ENCODE measurements around the gene ITGBL1.

The ITGBL1 gene

DNA sequence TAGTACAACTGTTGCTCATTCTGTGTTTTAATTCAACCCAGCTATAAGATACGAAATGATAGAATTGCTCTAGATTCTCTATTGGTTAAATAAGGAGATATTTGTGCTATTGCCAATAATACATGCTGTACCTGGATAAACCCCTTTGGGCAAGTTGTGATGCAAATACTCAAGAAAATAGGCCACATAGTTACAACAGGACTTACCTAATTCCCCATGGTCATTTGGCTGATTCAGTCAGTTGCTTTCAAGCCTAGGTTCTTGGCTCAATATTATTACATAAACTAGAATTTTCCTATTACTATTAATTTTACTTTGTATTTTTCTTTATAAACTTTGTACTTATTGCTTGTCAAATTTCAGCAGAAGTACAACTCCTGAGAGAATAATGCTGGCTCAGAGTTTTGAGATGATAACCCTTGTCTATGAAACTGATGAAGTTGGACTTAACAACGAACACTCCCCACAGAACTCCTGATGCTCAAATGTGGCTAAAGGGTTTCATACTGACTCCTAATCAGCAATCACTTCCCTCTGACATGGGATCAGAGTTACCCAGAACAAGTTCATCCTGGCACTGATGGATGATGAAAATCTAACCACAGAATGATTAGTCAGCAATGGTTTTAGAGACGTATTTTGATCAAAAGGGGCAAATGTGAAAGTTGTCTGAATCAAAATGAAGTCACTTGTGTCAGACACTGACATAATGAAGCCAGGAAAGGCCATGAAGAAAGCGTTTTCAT is 221.1 kb downstream of the ITGBL1 start:
- no peak overlapping the region for H3K4me3 ChIP-seq (ENCODE audit: low read depth, low read length)
- TF ChIP-seq, protein P1, sequence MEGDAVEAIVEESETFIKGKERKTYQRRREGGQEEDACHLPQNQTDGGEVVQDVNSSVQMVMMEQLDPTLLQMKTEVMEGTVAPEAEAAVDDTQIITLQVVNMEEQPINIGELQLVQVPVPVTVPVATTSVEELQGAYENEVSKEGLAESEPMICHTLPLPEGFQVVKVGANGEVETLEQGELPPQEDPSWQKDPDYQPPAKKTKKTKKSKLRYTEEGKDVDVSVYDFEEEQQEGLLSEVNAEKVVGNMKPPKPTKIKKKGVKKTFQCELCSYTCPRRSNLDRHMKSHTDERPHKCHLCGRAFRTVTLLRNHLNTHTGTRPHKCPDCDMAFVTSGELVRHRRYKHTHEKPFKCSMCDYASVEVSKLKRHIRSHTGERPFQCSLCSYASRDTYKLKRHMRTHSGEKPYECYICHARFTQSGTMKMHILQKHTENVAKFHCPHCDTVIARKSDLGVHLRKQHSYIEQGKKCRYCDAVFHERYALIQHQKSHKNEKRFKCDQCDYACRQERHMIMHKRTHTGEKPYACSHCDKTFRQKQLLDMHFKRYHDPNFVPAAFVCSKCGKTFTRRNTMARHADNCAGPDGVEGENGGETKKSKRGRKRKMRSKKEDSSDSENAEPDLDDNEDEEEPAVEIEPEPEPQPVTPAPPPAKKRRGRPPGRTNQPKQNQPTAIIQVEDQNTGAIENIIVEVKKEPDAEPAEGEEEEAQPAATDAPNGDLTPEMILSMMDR (IDR thresholded peaks at IDR 0.05; ENCODE audit: borderline replicate concordance, insufficient read depth, low read depth, low read length) = no peak

DNA sequence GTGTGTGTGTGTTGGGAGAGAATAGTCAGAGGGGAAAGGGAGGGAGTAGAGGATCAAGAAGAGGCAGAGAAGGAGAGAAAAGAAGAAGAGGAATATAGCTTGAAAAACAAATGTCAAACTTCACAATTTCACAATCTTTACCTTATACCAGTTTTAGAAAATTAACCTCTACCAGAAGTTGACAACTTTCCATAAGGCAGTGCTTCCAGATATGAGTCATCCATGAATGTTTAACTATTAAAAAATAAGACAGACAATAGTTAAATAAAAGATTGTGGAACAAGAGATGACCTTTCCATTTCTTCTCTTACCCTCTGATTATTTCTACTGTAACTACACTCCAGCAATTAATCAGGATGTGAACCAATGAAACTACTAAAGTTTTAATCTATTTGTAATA is 229.4 kb downstream of the ITGBL1 start:
- TF ChIP-seq, protein P1 (IDR thresholded peaks at IDR 0.05; ENCODE audit: borderline replicate concordance, insufficient read depth, low read depth, low read length) = no peak
- no peak overlapping the region for H3K4me3 ChIP-seq (ENCODE audit: low read depth, low read length)

DNA sequence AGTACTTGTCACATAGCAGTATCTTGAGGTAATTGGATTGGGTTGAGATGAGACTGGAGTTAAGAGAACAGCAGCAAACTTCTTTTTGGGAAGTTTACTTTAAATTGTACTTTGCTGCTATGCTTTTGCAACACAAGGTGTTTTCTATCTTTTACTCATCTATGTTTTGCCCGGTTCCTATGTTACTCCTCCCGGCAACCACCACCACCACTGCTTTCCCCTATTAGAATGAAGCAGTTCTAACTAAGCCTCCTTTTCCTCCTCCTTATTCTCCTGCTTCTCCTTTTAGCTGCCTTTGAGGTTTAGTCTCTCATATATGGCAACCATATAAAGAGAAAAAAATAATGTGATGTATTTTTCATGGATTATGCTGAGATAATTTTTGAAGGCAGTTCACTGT is 233.5 kb downstream of the ITGBL1 start:
- TF ChIP-seq, protein P1 (IDR thresholded peaks at IDR 0.05; ENCODE audit: borderline replicate concordance, insufficient read depth, low read depth, low read length) = no peak

DNA sequence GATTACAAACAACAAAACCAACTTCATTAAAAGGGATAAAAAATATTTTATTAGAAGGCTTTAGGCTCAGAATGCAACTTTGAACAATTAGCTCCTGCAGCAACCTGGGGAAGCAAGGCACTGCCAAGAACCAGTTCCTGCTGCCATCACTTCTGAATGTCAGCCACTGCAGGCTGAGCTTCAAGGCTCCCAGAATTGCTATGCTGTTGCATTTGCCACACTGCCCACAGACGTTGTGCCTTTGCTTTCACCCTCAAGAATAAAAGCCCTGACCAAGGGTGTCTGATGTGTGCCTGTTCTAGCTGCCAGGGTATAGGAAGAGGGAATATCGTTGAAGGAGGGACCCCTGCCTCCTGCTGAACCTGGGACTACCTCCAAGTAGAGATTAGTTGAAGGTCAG is 238.4 kb downstream of the ITGBL1 start:
- TF ChIP-seq, protein P1 (IDR thresholded peaks at IDR 0.05; ENCODE audit: borderline replicate concordance, insufficient read depth, low read depth, low read length) = no peak
- no peak overlapping the region for H3K4me3 ChIP-seq (ENCODE audit: low read depth, low read length)

More for the DNA sequence above, 233.5 kb downstream of the ITGBL1 start:
- no peak overlapping the region for H3K4me3 ChIP-seq (ENCODE audit: low read depth, low read length)

DNA sequence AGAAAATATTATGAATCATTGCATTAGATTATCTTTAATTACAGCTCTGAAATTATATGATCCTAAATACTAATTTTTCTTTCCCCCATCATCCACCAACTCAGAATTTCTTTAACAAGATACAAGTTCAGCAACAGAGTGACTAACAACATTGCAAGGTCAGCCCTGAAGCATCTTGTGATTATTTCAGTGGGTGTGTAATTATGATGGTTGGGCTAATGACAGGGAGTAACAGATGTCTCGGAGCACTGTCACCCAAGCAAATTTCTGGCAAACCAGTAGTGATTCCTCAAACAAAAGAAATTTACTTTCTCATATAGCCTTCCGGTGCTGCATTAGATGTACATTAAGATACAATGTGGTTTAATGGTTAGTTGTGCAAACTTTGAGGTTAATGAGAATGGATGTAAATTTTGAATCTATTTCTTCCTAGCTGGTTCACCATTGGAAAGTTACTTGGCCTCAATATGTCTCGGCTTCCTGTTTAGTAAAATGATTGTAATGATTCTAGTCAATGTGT is 238.9 kb downstream of the ITGBL1 start:
- TF ChIP-seq, protein P1 (IDR thresholded peaks at IDR 0.05; ENCODE audit: borderline replicate concordance, insufficient read depth, low read depth, low read length) = no peak
- no peak overlapping the region for H3K4me3 ChIP-seq (ENCODE audit: low read depth, low read length)

DNA sequence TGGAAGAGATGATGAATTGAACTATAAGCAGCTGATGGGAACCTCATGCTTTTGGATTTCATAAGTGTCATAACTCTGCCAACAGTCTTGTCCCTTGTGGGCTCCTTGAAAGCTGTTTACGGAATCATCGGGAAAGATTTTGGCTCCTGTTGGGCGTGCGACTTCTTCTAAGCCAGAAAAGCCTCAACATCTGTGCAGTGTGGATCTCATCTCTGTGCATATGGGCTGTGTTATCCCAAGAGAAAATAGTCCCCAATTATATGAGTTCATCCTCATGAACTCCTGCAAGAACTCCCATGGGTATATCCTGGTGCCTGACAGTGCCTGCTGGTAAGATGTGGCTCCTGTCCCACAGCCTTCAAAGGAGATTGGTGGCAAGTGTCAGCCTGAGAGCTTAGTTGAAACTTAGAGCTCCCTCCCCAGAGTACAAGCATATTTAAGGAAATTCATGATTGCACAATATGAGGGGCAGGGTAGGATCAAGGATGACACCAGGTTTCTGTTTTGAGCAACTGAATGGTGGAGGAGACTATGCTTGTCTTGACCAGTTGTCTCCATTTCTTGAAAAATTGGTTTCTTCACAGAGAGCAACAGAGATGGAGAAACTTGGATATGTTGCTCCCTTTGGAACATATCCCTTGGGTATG is 243.5 kb downstream of the ITGBL1 start:
- TF ChIP-seq, protein P1 (IDR thresholded peaks at IDR 0.05; ENCODE audit: borderline replicate concordance, insufficient read depth, low read depth, low read length) = no peak
- no peak overlapping the region for H3K4me3 ChIP-seq (ENCODE audit: low read depth, low read length)

DNA sequence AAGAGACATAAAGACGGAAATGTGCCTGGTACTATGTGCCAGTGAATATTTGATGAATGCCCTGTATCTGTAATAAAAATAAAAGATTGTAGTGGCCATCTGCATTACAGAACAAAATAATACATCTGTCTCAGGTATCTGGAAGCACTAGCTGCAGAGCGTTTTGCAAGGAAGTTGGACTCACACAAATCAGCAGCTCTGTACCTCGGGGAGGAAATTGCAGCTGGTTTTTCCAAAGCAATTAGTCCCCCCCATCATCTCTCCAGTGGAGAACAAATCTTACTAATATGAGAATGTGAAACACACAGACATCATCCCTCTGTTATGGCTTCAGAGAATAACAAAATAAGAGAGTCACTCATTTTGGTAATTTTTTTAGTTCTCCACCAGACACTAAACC is 245.3 kb downstream of the ITGBL1 start:
- TF ChIP-seq, protein P1 (IDR thresholded peaks at IDR 0.05; ENCODE audit: borderline replicate concordance, insufficient read depth, low read depth, low read length) = no peak
- H3K4me3 ChIP-seq (ENCODE audit: low read depth, low read length) = no peak overlapping the region
